Skeletal muscle satellite cell (primary cell): ENCODE measurements around the gene LOXHD1.

Experiments
- H3K27me3 ChIP-seq: 2 replicates; pipeline ENCODE4 v1.7.0; 2013; ENCODE audit warnings: low read length; ENCODE audit not compliant: control insufficient read depth, insufficient read depth
- H3K36me3 ChIP-seq: 2 replicates; pipeline ENCODE4 v1.7.0; 2013; ENCODE audit warnings: mild to moderate bottlenecking, control low read depth, low read length; ENCODE audit not compliant: insufficient read depth
- H3K4me1 ChIP-seq: 2 replicates; pipeline ENCODE4 v1.7.0; 2013; ENCODE audit warnings: low read length; ENCODE audit not compliant: control insufficient read depth, insufficient read depth
- H3K4me2 ChIP-seq: 2 replicates; pipeline ENCODE4 v1.7.0; 2013; ENCODE audit warnings: mild to moderate bottlenecking, low read length
- H3K4me3 ChIP-seq: 2 replicates; pipeline ENCODE4 v1.7.0; 2013; ENCODE audit warnings: low read length
- H3K9ac ChIP-seq: 2 replicates; pipeline ENCODE4 v1.7.0; 2013; ENCODE audit warnings: mild to moderate bottlenecking, low read depth, low read length, moderate library complexity
- H3K9me3 ChIP-seq: replicated peaks from 2 replicates; pipeline ENCODE4 v1.7.0; 2013; ENCODE audit warnings: mild to moderate bottlenecking, control low read depth, low read length

The LOXHD1 gene

DNA sequence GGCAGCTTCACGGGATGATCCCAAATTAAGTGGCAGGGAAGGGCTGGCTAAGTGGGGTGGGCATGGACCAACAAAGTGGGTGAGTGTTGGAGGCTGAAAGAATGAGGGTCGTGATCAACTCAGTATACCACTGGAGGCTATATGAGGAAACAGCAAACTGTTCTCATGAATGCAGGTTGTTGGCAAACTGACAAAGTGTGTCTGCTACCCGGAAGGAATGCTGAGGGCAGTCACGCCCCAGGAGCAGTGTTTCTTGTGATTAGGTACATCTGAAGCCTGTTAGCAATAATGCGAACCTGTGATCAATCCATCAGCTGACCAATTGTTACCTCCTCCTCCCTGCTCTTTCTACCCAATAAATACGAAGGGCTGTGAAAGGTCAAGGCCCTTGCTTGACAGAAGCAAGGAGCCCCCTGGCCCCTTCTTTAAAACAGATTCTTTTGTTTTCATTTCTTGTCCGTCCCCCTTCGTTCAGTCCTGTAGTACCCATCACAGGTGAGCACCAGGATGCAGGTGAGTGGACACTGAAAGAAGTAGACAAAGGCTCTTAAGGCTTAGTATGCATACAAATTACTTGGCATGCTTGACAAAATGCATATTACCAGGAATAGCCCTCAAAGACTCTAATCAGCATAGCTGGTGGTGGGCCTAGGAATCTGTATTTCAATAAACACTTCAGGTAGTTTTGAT is 67.9 kb downstream of the LOXHD1 start:
- Histone ChIP-seq H3K4me2 (no peak overlapping the region), H3K36me3 (no peaks in the 10 kb centered on the region), H3K4me3 (no peak overlapping the region), H3K9me3 (no peaks in the 10 kb centered on the region), H3K4me1 (no peaks in the 10 kb centered on the region), H3K9ac (no peak overlapping the region), H3K27me3 (peaks cover 11% of the 10 kb centered on the region)

DNA sequence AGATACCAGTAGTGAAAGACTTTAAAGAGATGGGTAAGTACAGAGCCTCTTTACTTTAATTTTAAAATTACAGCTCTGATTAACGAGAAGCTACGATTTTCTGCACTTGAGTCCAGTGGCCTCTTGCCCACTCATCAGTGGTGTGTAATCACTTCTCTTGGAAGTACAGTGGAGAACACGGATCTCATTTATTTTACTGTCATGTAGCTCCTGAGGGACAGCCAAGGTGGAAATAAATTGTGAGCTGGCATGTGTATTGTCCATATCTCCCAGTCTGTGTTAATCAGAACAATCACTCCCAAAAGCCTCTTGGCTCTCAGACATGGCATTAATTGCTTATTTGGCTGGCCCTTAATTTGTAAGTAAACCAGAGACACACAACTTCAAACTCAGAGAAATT is 69.4 kb downstream of the LOXHD1 start:
- H3K27me3 ChIP-seq, result peaks cover 9% of the 10 kb centered on the region
- H3K9me3 ChIP-seq, result no peaks in the 10 kb centered on the region
- H3K36me3 ChIP-seq, result no peaks in the 10 kb centered on the region
- H3K4me3 ChIP-seq, result no peak overlapping the region
- no peak overlapping the region for H3K4me2 ChIP-seq
- no peaks in the 10 kb centered on the region for H3K4me1 ChIP-seq
- H3K9ac ChIP-seq, result no peak overlapping the region

GRCh38 chr18:46583711-46584110 is 73.3 kb downstream of the LOXHD1 start:
- Histone ChIP-seq H3K36me3 (no peaks in the 10 kb centered on the region), H3K9ac (no peak overlapping the region), H3K9me3 (no peaks in the 10 kb centered on the region), H3K4me3 (no peak overlapping the region), H3K4me2 (no peak overlapping the region), H3K27me3 (peaks cover 4% of the 10 kb centered on the region), H3K4me1 (no peaks in the 10 kb centered on the region)

DNA sequence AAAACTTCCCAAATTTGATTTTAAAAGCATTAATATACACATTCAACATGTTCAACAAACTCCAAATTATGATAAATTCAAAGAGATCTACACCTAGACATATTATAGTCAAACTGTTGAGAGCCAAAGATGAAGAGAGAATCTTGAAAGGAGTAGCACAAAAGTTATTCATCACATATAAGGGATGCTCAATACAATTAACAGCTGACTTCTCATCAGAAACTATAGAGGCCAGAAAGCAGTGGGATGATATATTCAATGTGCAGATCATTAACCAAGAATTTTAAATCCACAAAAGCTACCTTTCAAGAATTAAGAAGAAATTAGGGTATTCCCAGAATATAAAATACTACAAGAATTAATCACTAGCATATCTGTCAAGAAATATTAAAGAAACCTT is 75.4 kb downstream of the LOXHD1 start:
- no peaks in the 10 kb centered on the region for H3K36me3 ChIP-seq

DNA sequence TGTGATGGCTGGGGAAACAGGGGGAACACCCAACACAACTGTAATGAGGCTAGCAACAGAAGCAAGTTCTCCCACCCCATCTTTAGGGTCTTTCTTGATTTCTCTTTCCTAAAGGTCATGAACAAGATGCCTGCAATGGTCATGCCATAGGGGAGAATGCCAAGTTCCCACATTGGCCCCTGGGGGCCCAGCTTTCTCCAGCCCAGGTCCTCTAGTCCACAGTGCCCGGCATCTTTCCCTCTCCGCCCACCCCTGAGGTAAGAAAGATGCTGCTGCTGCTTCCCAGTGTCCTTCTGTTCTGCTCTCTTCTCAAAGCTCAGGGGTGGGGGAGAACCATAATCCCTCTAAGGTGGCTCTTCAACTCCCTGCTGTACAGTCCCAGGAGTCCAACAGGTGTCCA is 78.0 kb downstream of the LOXHD1 start:
- Histone ChIP-seq H3K9me3 (no peaks in the 10 kb centered on the region), H3K27me3 (no peaks in the 10 kb centered on the region), H3K36me3 (no peaks in the 10 kb centered on the region), H3K9ac (no peak overlapping the region), H3K4me3 (no peak overlapping the region), H3K4me2 (no peak overlapping the region), H3K4me1 (no peaks in the 10 kb centered on the region)

More for the DNA sequence above, 75.4 kb downstream of the LOXHD1 start:
- Histone ChIP-seq H3K9ac (no peak overlapping the region), H3K4me2 (no peak overlapping the region), H3K4me1 (no peaks in the 10 kb centered on the region), H3K27me3 (peaks cover 4% of the 10 kb centered on the region), H3K9me3 (no peaks in the 10 kb centered on the region), H3K4me3 (no peak overlapping the region)

DNA sequence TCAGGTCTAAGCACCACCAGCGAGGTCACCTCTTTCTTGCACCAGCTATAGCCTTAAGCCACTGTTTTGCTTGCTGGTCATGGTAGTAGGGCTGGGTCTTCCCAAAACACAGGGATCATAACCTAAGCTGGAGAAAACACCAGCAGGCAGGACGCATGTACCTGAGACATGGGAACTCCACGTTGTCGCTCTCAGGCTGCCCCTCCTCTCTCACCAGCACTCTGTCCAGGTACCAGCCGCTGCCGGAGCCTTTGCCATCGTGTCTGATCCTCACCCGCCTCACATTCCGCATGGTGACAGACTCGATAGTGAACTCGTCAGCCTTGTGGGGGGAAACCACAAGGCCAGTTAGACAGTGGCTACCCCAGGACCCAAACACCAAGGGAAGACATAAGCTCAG is 79.5 kb downstream of the LOXHD1 start:
- no peaks in the 10 kb centered on the region for H3K9me3 ChIP-seq
- no peak overlapping the region for H3K9ac ChIP-seq
- no peaks in the 10 kb centered on the region for H3K27me3 ChIP-seq
- H3K36me3 ChIP-seq, result no peaks in the 10 kb centered on the region
- no peaks in the 10 kb centered on the region for H3K4me1 ChIP-seq
- H3K4me2 ChIP-seq, result no peak overlapping the region
- H3K4me3 ChIP-seq, result no peak overlapping the region

- H3K36me3 ChIP-seq, result no peaks in the 10 kb centered on the region
- no peaks in the 10 kb centered on the region for H3K4me1 ChIP-seq
- H3K9ac ChIP-seq, result no peak overlapping the region
- H3K4me2 ChIP-seq, result no peak overlapping the region
- no peak overlapping the region for H3K4me3 ChIP-seq
- H3K9me3 ChIP-seq, result no peaks in the 10 kb centered on the region
- no peaks in the 10 kb centered on the region for H3K27me3 ChIP-seq
Measured at GRCh38 chr18:46575851-46576250, 81.2 kb downstream of the LOXHD1 start.

- H3K4me3 ChIP-seq, result no peak overlapping the region
- H3K9ac ChIP-seq, result no peak overlapping the region
- H3K27me3 ChIP-seq, result peaks cover 6% of the 10 kb centered on the region
- no peak overlapping the region for H3K4me2 ChIP-seq
- no peaks in the 10 kb centered on the region for H3K36me3 ChIP-seq
- H3K4me1 ChIP-seq, result no peaks in the 10 kb centered on the region
- no peaks in the 10 kb centered on the region for H3K9me3 ChIP-seq
Measured at GRCh38 chr18:46574743-46575115, 82.3 kb downstream of the LOXHD1 start.

DNA sequence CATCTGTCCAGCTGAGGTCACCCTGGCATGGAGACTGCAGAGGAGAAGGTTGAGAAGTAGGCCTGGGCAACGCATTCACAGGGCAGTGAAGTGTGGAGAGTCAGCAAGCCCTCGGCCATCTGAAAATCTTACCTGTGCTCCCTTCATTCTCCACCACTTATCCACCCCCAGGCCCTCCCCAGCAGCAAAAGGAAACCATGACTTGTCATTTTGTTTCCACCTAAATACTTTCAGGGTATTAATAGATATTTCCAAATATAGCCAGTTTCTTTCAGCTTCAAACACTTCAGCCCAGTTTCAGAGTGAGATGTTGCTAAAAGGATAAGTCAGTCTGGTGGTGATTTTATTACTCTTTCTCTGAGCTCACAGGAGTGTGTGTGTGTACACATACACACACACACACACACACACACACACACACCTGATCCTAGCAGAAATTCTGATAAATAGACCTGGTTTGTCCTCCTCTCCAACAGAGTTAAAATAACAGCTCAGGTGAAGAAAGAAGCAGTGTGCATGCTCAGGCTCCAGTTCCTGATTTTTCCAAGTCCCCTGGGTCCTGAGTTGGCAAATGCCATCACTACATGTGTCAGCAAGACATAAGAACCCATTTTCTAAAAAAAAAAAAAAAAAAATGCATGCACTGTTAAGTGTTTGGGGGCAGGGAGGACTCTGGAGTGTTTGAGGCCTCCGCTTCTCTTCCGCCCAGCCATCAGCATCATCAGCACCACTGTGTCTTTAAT is 82.8 kb downstream of the LOXHD1 start:
- Histone ChIP-seq H3K9ac (no peak overlapping the region), H3K27me3 (peaks cover 7% of the 10 kb centered on the region), H3K4me2 (no peak overlapping the region), H3K4me3 (no peak overlapping the region), H3K9me3 (no peaks in the 10 kb centered on the region), H3K4me1 (no peaks in the 10 kb centered on the region), H3K36me3 (no peaks in the 10 kb centered on the region)

GRCh38 chr18:46573156-46573555 is 83.9 kb downstream of the LOXHD1 start:
- H3K4me1 ChIP-seq, result no peaks in the 10 kb centered on the region
- H3K9ac ChIP-seq, result no peak overlapping the region
- no peaks in the 10 kb centered on the region for H3K36me3 ChIP-seq
- no peaks in the 10 kb centered on the region for H3K9me3 ChIP-seq
- peaks cover 7% of the 10 kb centered on the region for H3K27me3 ChIP-seq
- no peak overlapping the region for H3K4me2 ChIP-seq
- H3K4me3 ChIP-seq, result no peak overlapping the region

GRCh38 chr18:46571756-46572155 is 85.3 kb downstream of the LOXHD1 start:
- no peak overlapping the region for H3K4me3 ChIP-seq
- H3K9ac ChIP-seq, result no peak overlapping the region
- H3K27me3 ChIP-seq, result peaks cover 11% of the 10 kb centered on the region
- no peak overlapping the region for H3K4me2 ChIP-seq
- H3K9me3 ChIP-seq, result no peaks in the 10 kb centered on the region
- H3K4me1 ChIP-seq, result no peaks in the 10 kb centered on the region
- no peaks in the 10 kb centered on the region for H3K36me3 ChIP-seq

GRCh38 chr18:46570666-46571065 is 86.4 kb downstream of the LOXHD1 start:
- no peak overlapping the region for H3K9ac ChIP-seq
- H3K4me3 ChIP-seq, result no peak overlapping the region
- no peaks in the 10 kb centered on the region for H3K4me1 ChIP-seq
- no peaks in the 10 kb centered on the region for H3K9me3 ChIP-seq
- no peak overlapping the region for H3K4me2 ChIP-seq
- peaks cover 11% of the 10 kb centered on the region for H3K27me3 ChIP-seq
- no peaks in the 10 kb centered on the region for H3K36me3 ChIP-seq
